Neural progenitor cell (in vitro differentiated cells): Measurements from ENCODE around the gene TLK1.

Experiments used
- CTCF ChIP-seq: fragments of 200-600 bp; sonication (generic); IDR thresholded peaks from 2 replicates; pipeline ENCODE4 v1.5.1; 2017; ENCODE audit warnings: antibody characterized with exemption, mild to moderate bottlenecking
- EZH2 ChIP-seq: fragments of 200-600 bp; sonication (generic); IDR thresholded peaks from 2 replicates; pipeline ENCODE4 v1.6.1; 2017; ENCODE audit warnings: antibody characterized with exemption, mild to moderate bottlenecking, moderate library complexity

- no peak for TF ChIP-seq CTCF
- TF ChIP-seq EZH2: no peak
These were observed 191.7 kb downstream of the TLK1 start for GRCh38 chr2:170969030-170969429.
